Liver (tissue), 9 donors: ENCODE measurements around the gene SYT17. TPM values are rescaled to one million over a fixed set of nuclear protein-coding genes. Genes with fewer than 3 reads are reported as not detected.

ENCODE experiments used
- DNase-seq: peaks from one replicate; pipeline ENCODE4 v3.0.0-alpha.2; 2017; ENCODE audit warnings: low spot score
- H3K27ac ChIP-seq, 2 donors: one replicate each; pipeline ENCODE4 v1.7.0; 2013; ENCODE audit warnings: inconsistent platforms in 2 of 2, low read length in 2 of 2, control low read depth in 1 of 2, low read depth in 1 of 2, mild to moderate bottlenecking in 1 of 2
- H3K27me3 ChIP-seq, 4 donors: one replicate each; pipeline versions ENCODE4 v1.6.1 to v1.7.0; 2013; ENCODE audit warnings: low read length in 3 of 4, inconsistent platforms in 1 of 4, mild to moderate bottlenecking in 1 of 4, moderate library complexity in 1 of 4; ENCODE audit not compliant: control insufficient read depth in 4 of 4, insufficient read depth in 4 of 4
- H3K36me3 ChIP-seq, 4 donors: one replicate each; pipeline versions ENCODE4 v1.6.1 to v1.7.0; 2013; ENCODE audit warnings: low read length in 3 of 4, mild to moderate bottlenecking in 3 of 4, low read depth in 1 of 4, moderate library complexity in 1 of 4; ENCODE audit not compliant: control insufficient read depth in 4 of 4, insufficient read depth in 3 of 4
- H3K4me1 ChIP-seq, 4 donors: one replicate each; pipeline versions ENCODE4 v1.6.1 to v1.7.0; 2013; ENCODE audit warnings: low read length in 3 of 4, mild to moderate bottlenecking in 3 of 4, moderate library complexity in 1 of 4; ENCODE audit not compliant: control insufficient read depth in 4 of 4, insufficient read depth in 4 of 4
- H3K4me3 ChIP-seq, 3 donors: one replicate each; pipeline versions ENCODE4 v1.6.1 to v1.7.0; 2013; ENCODE audit warnings: low read length in 3 of 3, control low read depth in 1 of 3, low read depth in 1 of 3, mild to moderate bottlenecking in 1 of 3
- H3K9ac ChIP-seq, 2 donors: one replicate each; pipeline ENCODE4 v1.7.0; 2013; ENCODE audit warnings: low read length in 2 of 2, mild to moderate bottlenecking in 2 of 2, moderate library complexity in 2 of 2, control low read depth in 1 of 2, low read depth in 1 of 2
- H3K9me3 ChIP-seq, 4 donors: one replicate each; pipeline versions ENCODE4 v1.6.1 to v1.7.0; 2013; ENCODE audit warnings: low read length in 3 of 4; ENCODE audit not compliant: control insufficient read depth in 4 of 4
- ATF3 ChIP-seq: IDR thresholded peaks from 2 replicates; pipeline ENCODE4 v1.6.1; 2016; ENCODE audit warnings: antibody characterized with exemption
- EGR1 ChIP-seq, 2 donors: IDR thresholded peaks; 2 replicates each; pipeline ENCODE4 v1.6.1; 2016 to 2018; ENCODE audit warnings: antibody characterized with exemption in 2 of 2, low read depth in 2 of 2
- FOXA1 ChIP-seq: IDR thresholded peaks from 2 replicates; pipeline ENCODE4 v1.6.1; 2016; ENCODE audit warnings: antibody characterized with exemption
- FOXA2 ChIP-seq: IDR thresholded peaks from 2 replicates; pipeline ENCODE4 v1.6.1; 2016; ENCODE audit warnings: antibody characterized with exemption
- GABPA ChIP-seq, 2 donors: IDR thresholded peaks in 1 of 2; conservative IDR thresholded peaks in 1 of 2; 2 replicates each; pipeline ENCODE4 v1.6.1; 2016; ENCODE audit warnings: antibody characterized with exemption in 2 of 2, mild to moderate bottlenecking in 1 of 2, moderate library complexity in 1 of 2
- HNF4A ChIP-seq, 2 donors: conservative IDR thresholded peaks; 2 replicates each; pipeline ENCODE4 v1.6.1; 2016; ENCODE audit warnings: antibody characterized with exemption in 2 of 2, mild to moderate bottlenecking in 2 of 2
- HNF4G ChIP-seq: IDR thresholded peaks from 2 replicates; pipeline ENCODE4 v1.6.1; 2016; ENCODE audit warnings: antibody characterized with exemption
- JUND ChIP-seq, 2 donors: IDR thresholded peaks; 2 replicates each; pipeline ENCODE4 v1.6.1; 2016; ENCODE audit warnings: antibody characterized with exemption in 2 of 2
- MAX ChIP-seq: IDR thresholded peaks from 2 replicates; pipeline ENCODE4 v1.6.1; 2016; ENCODE audit warnings: antibody characterized with exemption
- NR2F2 ChIP-seq: IDR thresholded peaks from 2 replicates; pipeline ENCODE4 v1.6.1; 2016; ENCODE audit warnings: antibody characterized with exemption
- RAD21 ChIP-seq, 2 donors: IDR thresholded peaks; 2 replicates each; pipeline ENCODE4 v1.6.1; 2016; ENCODE audit warnings: antibody characterized with exemption in 2 of 2, mild to moderate bottlenecking in 2 of 2
- RXRA ChIP-seq, 2 donors: IDR thresholded peaks; 2 replicates each; pipeline ENCODE4 v1.6.1; 2017 to 2018; ENCODE audit warnings: antibody characterized with exemption in 2 of 2, mild to moderate bottlenecking in 1 of 2
- SP1 ChIP-seq: IDR thresholded peaks from 2 replicates; pipeline ENCODE4 v1.6.1; 2018; ENCODE audit warnings: antibody characterized with exemption, mild to moderate bottlenecking
- TAF1 ChIP-seq: conservative IDR thresholded peaks from 2 replicates; pipeline ENCODE4 v1.6.1; 2016; ENCODE audit warnings: antibody characterized with exemption, mild to moderate bottlenecking
- YY1 ChIP-seq: IDR thresholded peaks from 2 replicates; pipeline ENCODE4 v1.6.1; 2016; ENCODE audit warnings: antibody characterized with exemption, mild to moderate bottlenecking
- ZBTB33 ChIP-seq: IDR thresholded peaks from 2 replicates; pipeline ENCODE4 v1.6.1; 2016; ENCODE audit warnings: antibody characterized with exemption
- WGBS: extraction: QIAGEN DNeasy Blood & Tissue Kit; methylation state at CpG from one replicate; pipeline ENCODE4 v1.1.7; 2013; 5-methylcytosine and 5-hydroxymethylcytosine counted together
- polyA plus RNA-seq, 2 donors: library from polyadenylated mRNA; stranded (reverse) in 1 of 2; unstranded in 1 of 2; fragments of 200-250 nt in 1 of 2; fragments of >200 nt in 1 of 2; fragmentation: Nextera tagmentation in 1 of 2; extraction: Ambion mirVana in 1 of 2; gene quantifications; one replicate each; pipeline versions ENCODE4 v1.2.1 to v1.2.3, GENCODE V29; 2013 to 2015
- total RNA-seq, 2 donors: library from RNA; depleted of rRNA; stranded (reverse); fragments of >200 nt; gene quantifications; one replicate each; pipeline ENCODE4 v1.2.3, GENCODE V29; 2014
- TF ChIP-seq, protein P1 (sequence below): IDR thresholded peaks from 2 replicates; pipeline ENCODE4 v1.6.1; 2016; ENCODE audit warnings: antibody characterized with exemption, mild to moderate bottlenecking
- TF ChIP-seq, protein P2 (sequence below): fragments of 150-350 bp; IDR thresholded peaks from 2 replicates; pipeline ENCODE4 v1.5.1; 2017; ENCODE audit warnings: improper control_type of control experiment, low read depth, low read length; ENCODE audit not compliant: missing input control
- donor health status: healthy.
- donor health status: healthy.
- donor health status: healthy.
- donor health status: healthy.
- donor health status: healthy.

The SYT17 gene
- total and polyA plus RNA-seq, 4 donors, result 2.5 to 7.7 (median 5.5) TPM

- TF ChIP-seq TAF1, result no peak
- no peak for TF ChIP-seq SP1
- TF ChIP-seq HNF4A (conservative IDR thresholded peaks at IDR 0.05), result no peak
- no peak for TF ChIP-seq HNF4G
- no peak for TF ChIP-seq GABPA (IDR thresholded peaks at IDR 0.05 in 1 of 2, conservative IDR thresholded peaks at IDR 0.05 in 1 of 2)
These were observed 129.4 kb downstream of the SYT17 start (continued) for GRCh38 chr16:19297454-19297853.

- H3K27ac ChIP-seq, result no peak overlapping the region
- H3K4me1 ChIP-seq, result no peaks in the 10 kb centered on the region
- WGBS, result 69% methylated on average over 2 of the region's 2 CpGs
- H3K9me3 ChIP-seq, result no peaks in the 10 kb centered on the region
- no peak for DNase-seq
- no peak overlapping the region for H3K9ac ChIP-seq
- H3K27me3 ChIP-seq, result no peaks in the 10 kb centered on the region
- no peak overlapping the region for H3K4me3 ChIP-seq
- no peaks in the 10 kb centered on the region for H3K36me3 ChIP-seq
- TF ChIP-seq EGR1 (IDR thresholded peaks at IDR 0.05; ENCODE audit: low read depth in 2 of 2) (no peak), ZBTB33 (no peak), HNF4A (conservative IDR thresholded peaks at IDR 0.05) (no peak), JUND (IDR thresholded peaks at IDR 0.05) (no peak), HNF4G (no peak), TAF1 (no peak), NR2F2 (no peak), GABPA (IDR thresholded peaks at IDR 0.05 in 1 of 2, conservative IDR thresholded peaks at IDR 0.05 in 1 of 2) (no peak), RXRA (IDR thresholded peaks at IDR 0.05) (no peak), RAD21 (IDR thresholded peaks at IDR 0.05) (no peak), SP1 (no peak), YY1 (no peak), ATF3 (no peak), FOXA1 (no peak), FOXA2 (no peak), MAX (no peak)
- TF ChIP-seq, protein P1, sequence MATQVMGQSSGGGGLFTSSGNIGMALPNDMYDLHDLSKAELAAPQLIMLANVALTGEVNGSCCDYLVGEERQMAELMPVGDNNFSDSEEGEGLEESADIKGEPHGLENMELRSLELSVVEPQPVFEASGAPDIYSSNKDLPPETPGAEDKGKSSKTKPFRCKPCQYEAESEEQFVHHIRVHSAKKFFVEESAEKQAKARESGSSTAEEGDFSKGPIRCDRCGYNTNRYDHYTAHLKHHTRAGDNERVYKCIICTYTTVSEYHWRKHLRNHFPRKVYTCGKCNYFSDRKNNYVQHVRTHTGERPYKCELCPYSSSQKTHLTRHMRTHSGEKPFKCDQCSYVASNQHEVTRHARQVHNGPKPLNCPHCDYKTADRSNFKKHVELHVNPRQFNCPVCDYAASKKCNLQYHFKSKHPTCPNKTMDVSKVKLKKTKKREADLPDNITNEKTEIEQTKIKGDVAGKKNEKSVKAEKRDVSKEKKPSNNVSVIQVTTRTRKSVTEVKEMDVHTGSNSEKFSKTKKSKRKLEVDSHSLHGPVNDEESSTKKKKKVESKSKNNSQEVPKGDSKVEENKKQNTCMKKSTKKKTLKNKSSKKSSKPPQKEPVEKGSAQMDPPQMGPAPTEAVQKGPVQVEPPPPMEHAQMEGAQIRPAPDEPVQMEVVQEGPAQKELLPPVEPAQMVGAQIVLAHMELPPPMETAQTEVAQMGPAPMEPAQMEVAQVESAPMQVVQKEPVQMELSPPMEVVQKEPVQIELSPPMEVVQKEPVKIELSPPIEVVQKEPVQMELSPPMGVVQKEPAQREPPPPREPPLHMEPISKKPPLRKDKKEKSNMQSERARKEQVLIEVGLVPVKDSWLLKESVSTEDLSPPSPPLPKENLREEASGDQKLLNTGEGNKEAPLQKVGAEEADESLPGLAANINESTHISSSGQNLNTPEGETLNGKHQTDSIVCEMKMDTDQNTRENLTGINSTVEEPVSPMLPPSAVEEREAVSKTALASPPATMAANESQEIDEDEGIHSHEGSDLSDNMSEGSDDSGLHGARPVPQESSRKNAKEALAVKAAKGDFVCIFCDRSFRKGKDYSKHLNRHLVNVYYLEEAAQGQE, result no peak
- TF ChIP-seq, protein P2, sequence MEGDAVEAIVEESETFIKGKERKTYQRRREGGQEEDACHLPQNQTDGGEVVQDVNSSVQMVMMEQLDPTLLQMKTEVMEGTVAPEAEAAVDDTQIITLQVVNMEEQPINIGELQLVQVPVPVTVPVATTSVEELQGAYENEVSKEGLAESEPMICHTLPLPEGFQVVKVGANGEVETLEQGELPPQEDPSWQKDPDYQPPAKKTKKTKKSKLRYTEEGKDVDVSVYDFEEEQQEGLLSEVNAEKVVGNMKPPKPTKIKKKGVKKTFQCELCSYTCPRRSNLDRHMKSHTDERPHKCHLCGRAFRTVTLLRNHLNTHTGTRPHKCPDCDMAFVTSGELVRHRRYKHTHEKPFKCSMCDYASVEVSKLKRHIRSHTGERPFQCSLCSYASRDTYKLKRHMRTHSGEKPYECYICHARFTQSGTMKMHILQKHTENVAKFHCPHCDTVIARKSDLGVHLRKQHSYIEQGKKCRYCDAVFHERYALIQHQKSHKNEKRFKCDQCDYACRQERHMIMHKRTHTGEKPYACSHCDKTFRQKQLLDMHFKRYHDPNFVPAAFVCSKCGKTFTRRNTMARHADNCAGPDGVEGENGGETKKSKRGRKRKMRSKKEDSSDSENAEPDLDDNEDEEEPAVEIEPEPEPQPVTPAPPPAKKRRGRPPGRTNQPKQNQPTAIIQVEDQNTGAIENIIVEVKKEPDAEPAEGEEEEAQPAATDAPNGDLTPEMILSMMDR, result no peak
These were observed 131.5 kb downstream of the SYT17 start for GRCh38 chr16:19299565-19299964.
